Measurements from ENCODE around the gene NOS3. TPM values are rescaled to one million over a fixed set of nuclear protein-coding genes. Genes with fewer than 3 reads are reported as not detected.

Gene NOS3
- polyA plus RNA-seq, 1 experiment = 1.3 TPM

DNA sequence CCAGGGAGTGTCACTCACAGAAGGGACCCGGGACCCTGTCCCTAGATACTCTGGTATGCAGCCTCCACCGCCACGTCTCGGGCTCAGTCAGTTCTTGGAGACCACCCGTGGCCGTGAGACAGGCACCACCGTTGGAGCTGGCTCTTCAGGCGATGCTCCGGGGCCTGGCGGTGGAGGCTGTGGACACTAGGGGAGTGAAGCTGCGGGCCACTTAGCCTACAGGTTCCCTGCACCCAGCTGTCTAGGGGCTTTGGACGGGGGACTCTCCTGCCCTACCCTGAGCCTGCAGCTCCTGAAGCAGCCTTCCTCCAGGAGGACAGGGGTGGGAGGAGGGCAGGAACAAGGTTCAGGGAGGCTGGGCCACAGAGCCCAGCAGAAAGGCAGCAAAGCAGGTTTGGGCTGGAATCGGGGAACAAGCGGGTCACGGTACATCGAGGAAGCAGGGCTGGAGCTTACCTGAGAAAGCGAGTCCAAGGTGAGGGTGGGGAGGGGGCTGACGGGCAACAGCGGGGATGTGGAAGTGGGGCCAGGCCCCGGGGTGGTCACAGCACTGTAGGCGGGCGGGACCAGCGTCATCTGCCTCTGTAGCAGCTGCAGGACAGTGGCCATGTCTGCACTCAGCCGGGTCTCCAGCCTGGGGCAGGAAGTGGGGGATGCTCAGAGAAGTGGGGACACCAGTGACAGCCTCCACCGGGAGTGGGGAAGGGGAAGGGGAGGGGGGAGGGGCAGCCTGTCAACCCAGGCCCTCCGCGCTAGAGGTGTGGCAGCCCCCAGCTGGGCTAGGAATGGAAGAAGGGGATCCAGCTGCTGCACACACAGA is 44.2 kb upstream of the NOS3 start:
- DNase-seq (ENCODE audit: low read depth) = no peak
- Histone ChIP-seq H3K36me3 (ENCODE audit: control insufficient read depth, insufficient read depth, low read length) (no peaks in the 10 kb centered on the region), H3K4me3 (ENCODE audit: low read depth, low read length) (no peak overlapping the region), H3K27me3 (ENCODE audit: control insufficient read depth, insufficient read depth, low read length) (peaks cover 4% of the 10 kb centered on the region; the same call in 1 of the 2 replicates)
- ChIA-PET POLR2A (no interaction called here), CTCF (no interaction called here)
- TF ChIP-seq, protein P1, sequence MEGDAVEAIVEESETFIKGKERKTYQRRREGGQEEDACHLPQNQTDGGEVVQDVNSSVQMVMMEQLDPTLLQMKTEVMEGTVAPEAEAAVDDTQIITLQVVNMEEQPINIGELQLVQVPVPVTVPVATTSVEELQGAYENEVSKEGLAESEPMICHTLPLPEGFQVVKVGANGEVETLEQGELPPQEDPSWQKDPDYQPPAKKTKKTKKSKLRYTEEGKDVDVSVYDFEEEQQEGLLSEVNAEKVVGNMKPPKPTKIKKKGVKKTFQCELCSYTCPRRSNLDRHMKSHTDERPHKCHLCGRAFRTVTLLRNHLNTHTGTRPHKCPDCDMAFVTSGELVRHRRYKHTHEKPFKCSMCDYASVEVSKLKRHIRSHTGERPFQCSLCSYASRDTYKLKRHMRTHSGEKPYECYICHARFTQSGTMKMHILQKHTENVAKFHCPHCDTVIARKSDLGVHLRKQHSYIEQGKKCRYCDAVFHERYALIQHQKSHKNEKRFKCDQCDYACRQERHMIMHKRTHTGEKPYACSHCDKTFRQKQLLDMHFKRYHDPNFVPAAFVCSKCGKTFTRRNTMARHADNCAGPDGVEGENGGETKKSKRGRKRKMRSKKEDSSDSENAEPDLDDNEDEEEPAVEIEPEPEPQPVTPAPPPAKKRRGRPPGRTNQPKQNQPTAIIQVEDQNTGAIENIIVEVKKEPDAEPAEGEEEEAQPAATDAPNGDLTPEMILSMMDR (IDR thresholded peaks at IDR 0.05; ENCODE audit: insufficient read depth, low read depth, low read length) = no peak

DNA sequence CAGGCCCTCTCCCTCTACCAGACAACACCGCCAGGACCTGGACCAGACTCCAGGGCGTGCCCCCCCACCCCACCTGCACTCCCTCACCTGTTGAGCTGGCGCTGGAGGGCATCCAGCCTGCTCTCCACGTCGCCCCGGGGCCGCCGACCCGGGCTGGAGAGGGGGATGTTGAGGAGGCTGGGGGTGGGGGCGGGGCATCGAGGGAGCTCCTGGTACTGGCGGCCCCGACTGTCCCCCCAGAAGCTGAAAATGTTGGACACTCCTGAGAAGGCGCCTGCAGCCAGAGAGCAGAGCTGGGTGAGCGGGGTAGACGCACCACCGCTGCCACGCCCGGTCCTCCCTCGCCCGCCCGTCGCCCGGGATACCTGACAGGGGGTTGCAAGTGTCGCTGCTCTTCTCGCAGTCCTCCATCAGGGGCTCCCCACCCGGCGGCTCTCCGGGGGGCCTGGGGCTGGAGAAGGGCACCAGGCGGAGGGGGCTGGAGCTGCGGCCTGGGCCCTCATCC is 43.5 kb upstream of the NOS3 start:
- ChIA-PET POLR2A (no interaction called here), CTCF (no interaction called here)
- H3K36me3 ChIP-seq (ENCODE audit: control insufficient read depth, insufficient read depth, low read length) = no peaks in the 10 kb centered on the region
- TF ChIP-seq, protein P1 (IDR thresholded peaks at IDR 0.05; ENCODE audit: insufficient read depth, low read depth, low read length) = no peak
- no peak for DNase-seq (ENCODE audit: low read depth)
- H3K4me3 ChIP-seq (ENCODE audit: low read depth, low read length) = no peak overlapping the region
- peaks cover 4% of the 10 kb centered on the region; the same call in 1 of the 2 replicates for H3K27me3 ChIP-seq (ENCODE audit: control insufficient read depth, insufficient read depth, low read length)

DNA sequence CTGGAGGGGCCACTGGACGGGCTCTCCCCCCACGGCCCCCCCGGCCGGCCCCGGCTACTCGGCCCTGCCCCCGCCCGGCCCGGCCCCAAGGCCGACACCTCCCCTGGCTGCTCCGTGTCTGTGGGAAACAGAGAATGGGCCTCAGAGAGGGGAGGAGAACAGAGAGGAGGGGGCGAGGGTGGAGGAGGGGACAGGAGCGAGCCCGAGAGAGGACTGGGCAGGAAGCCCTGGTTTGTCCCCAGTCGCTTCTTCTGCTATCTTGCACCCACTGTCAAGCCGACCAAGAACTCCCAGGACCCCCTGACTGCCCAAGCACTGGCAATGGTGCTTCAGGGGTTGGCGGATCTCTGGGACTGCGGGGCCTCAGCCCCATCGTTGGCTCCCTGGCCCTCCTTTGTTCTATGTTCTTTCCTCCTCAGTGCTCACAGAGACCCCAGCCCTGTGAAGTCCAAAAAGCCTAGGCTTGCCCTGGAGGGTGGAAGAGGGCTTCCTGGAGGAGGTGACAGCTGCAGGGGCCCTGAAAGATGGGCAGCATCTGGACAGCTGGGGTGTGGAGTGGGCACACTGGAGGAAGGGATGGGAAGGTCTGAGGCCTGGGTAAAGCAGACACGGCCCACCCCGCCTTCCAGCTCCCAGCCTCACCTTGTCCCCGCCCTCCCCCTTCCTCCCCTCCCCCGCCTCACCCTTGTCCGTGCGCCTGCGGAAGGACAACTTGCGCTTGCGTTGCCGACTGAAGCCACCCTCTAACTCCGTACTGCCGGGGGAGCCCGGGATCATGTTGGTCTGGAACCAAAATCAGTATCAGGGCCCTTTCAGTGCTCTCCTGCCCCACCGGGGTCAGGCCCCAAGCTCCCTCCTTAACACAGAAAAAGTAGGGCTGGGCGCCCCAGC is 42.8 kb upstream of the NOS3 start:
- ChIA-PET CTCF (interaction anchor here (0.6 kb wide), 1 partner anchor 163 kb away, joined by 3 read pairs; no protein-coding TSS in a partner anchor), POLR2A (no interaction called here)
- DNase-seq (ENCODE audit: low read depth) = no peak
- TF ChIP-seq, protein P1 (IDR thresholded peaks at IDR 0.05; ENCODE audit: insufficient read depth, low read depth, low read length) = no peak
- Histone ChIP-seq H3K36me3 (ENCODE audit: control insufficient read depth, insufficient read depth, low read length) (no peaks in the 10 kb centered on the region), H3K27me3 (ENCODE audit: control insufficient read depth, insufficient read depth, low read length) (peaks cover 4% of the 10 kb centered on the region; the same call in 1 of the 2 replicates), H3K4me3 (ENCODE audit: low read depth, low read length) (no peak overlapping the region)

DNA sequence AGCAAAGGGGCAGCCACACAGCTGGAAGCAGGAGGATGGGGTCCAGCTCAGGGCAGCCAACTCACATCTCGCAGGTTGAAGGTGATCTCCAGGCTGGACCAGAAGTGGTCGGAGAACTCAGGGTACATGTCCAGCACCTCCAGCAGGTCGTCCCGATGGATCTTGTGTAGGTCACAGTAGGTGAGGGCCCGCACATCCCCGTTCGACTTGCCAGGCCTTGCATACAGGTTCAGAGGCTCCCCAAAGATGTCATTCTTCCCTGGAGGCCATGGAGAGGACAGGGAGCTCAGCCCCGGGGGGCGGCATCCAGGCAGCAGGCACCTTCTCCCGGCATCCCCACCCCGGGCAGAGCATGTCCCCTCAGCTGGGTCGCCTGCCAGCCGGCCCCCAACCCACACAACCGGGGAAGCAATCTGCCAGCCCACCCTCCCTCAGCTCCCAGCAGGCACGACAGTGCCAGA is 42.0 kb upstream of the NOS3 start:
- Histone ChIP-seq H3K4me3 (ENCODE audit: low read depth, low read length) (no peak overlapping the region), H3K27me3 (ENCODE audit: control insufficient read depth, insufficient read depth, low read length) (peaks cover 4% of the 10 kb centered on the region; the same call in 1 of the 2 replicates), H3K36me3 (ENCODE audit: control insufficient read depth, insufficient read depth, low read length) (no peaks in the 10 kb centered on the region)
- ChIA-PET POLR2A (no interaction called here), CTCF (interaction anchor here (0.6 to 1.3 kb wide), 3 partner anchors 10 to 920 kb away, joined by 3 read pairs; no protein-coding TSS in a partner anchor)
- TF ChIP-seq, protein P1 (IDR thresholded peaks at IDR 0.05; ENCODE audit: insufficient read depth, low read depth, low read length) = no peak
- DNase-seq (ENCODE audit: low read depth) = no peak
